Measurements from ENCODE around the gene E2F2. TPM values are rescaled to one million over a fixed set of nuclear protein-coding genes. Genes with fewer than 3 reads are reported as not detected.

E2F2 gene
- total and polyA plus RNA-seq, 2 of the 4 experiments (the other 2 are of a cell fraction) = 0.36 to 0.51 TPM

DNA sequence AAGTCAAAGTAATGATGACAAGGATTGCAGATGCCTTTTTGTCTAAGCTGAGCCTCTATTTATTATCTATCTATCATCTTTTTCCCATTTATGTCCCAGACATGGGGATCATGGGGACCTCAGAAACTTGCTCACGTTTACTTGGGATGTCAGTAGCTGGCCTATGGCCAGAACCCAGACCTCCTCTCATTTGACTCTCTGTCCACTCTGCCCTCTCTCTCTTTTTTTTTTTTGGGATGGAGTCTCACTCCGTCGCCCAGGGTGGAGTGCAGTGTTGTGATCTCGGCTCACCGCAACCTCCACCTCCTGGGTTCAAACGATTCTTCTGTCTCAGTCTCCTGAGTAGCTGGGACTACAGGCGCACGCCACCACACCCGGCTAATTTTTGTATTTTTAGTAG, 32.0 kb upstream of the E2F2 start (continued):
- TF ChIP-seq RAD21 (IDR thresholded peaks at IDR 0.05; ENCODE audit: low read length) (no peak), MAZ (IDR thresholded peaks at IDR 0.05; ENCODE audit: borderline replicate concordance, low read depth, low read length) (no peak), SMC3 (IDR thresholded peaks at IDR 0.05; ENCODE audit: low read depth, low read length) (no peak)

DNA sequence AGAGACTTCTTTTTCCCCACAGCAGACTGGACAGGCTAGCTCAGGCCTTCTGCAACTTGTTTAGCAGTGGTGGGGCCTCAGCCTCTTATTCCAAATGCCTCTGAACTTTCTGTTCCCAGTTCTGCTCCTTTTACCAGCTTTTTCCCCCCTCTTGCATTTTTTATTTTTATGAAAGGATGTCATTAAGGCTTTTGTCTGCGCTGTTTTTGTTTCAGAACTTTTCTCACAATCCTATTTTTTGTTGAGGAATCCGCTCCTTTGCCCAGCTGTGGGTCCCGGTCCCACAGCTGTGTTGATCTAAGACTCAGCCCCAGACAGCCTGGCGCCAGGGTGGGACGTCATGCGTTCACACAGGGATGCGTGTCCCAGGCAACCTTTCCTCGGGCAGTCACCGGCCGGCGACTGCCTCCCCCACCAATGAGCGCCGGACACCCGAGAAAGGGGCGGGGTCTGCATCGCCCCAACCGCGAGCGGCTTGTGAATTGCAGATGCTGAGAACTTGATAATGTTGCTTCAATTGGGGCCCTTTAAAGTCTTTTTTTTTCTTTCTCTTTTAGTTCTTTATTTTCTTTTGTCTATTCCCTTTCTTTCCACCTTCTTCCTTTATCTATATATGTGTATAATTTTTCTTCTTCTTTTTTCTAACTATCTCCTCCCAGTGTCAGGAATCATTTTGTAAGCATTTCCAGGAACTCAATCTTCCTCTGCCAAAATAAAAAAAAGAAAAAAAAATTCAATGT, 31.3 kb upstream of the E2F2 start:
- peak overlapping the region; percentile 84 for H3K18ac ChIP-seq (ENCODE audit: low read depth, low read length)
- in situ Hi-C loops (cut with MboI; ENCODE audit: low sequenced_read_pairs) = no loop called here
- peak overlapping the region; percentile 92 for H2BK5ac ChIP-seq (ENCODE audit: low read depth, low read length, poor library complexity, severe bottlenecking)
- H3K14ac ChIP-seq (replicated peaks; ENCODE audit: low read depth, low read length) = peak overlapping the region; percentile 97
- peaks cover 13% of the 10 kb centered on the region for H3K36me3 ChIP-seq (ENCODE audit: control insufficient read depth, insufficient read depth, low read length)
- H3K23ac ChIP-seq (ENCODE audit: low read depth, low read length) = peak overlapping the region; percentile 99
- H2BK20ac ChIP-seq (ENCODE audit: low read depth, low read length) = peak overlapping the region; percentile 97
- WGBS, 2 experiments (ENCODE audit: extremely low coverage in 2 of 2, insufficient read length in 1 of 2) = no CpG with 5 or more reads among the region's 19 CpGs
- H2BK120ac ChIP-seq (ENCODE audit: low read depth, low read length) = peak overlapping the region; percentile 98
- H3K4me3 ChIP-seq (ENCODE audit: insufficient read depth, low read depth, low read length) = no peak overlapping the region
- peak overlapping the region; percentile 99 for H4K91ac ChIP-seq (ENCODE audit: insufficient read depth, low read depth, low read length)
- intact Hi-C loops (cut with micrococcal nuclease) = loop anchor here (2.0 kb wide), 1 partner anchor 16 kb away; no protein-coding TSS in a partner anchor
- peaks cover 15% of the 10 kb centered on the region for H3K9me1 ChIP-seq (ENCODE audit: insufficient read depth, low read length)
- no TSS peak for BruUV-seq (replicated peaks)
- H4K20me1 ChIP-seq (ENCODE audit: insufficient read depth, low read length) = peaks cover 20% of the 10 kb centered on the region
- H3K79me1 ChIP-seq (ENCODE audit: low read depth in 1 of 2, low read length in 2 of 2) = peaks cover 16 to 39% of the 10 kb centered on the region in 2 experiments; a peak in 3 of 4 replicates
- peak overlapping the region; percentile 55 for H2AK9ac ChIP-seq (replicated peaks; ENCODE audit: low read depth, low read length, poor library complexity)
- peak overlapping the region; percentile 97 for H3K4ac ChIP-seq (ENCODE audit: low read depth, low read length)
- peak overlapping the region; percentile 60 for H4K5ac ChIP-seq (ENCODE audit: low read depth, low read length)
- H3K27me3 ChIP-seq (ENCODE audit: control insufficient read depth, insufficient read depth, low read length) = no peaks in the 10 kb centered on the region
- H3K56ac ChIP-seq (ENCODE audit: extremely low read depth, insufficient read depth, low read length) = peak overlapping the region; percentile 96
- peak overlapping the region; percentile 39; the same call in 1 of the 2 replicates for H2AK5ac ChIP-seq (ENCODE audit: low read depth, low read length)
- H3K9ac ChIP-seq (ENCODE audit: low read depth, low read length) = peak overlapping the region; percentile 88
- peak overlapping the region; percentile 24 for H2AFZ ChIP-seq (replicated peaks; ENCODE audit: low read length, poor library complexity)
- ATAC-seq (ENCODE audit: low read depth) (peak; percentile 76), DNase-seq (peak; percentile 99)
- dilution Hi-C loops (cut with HindIII; ENCODE audit: low sequenced_read_pairs, unreplicated experiment) = no loop called here
- H3K4me1 ChIP-seq (ENCODE audit: control insufficient read depth, insufficient read depth, low read length) = peaks cover 28% of the 10 kb centered on the region
- peak overlapping the region; percentile 91 for H3K27ac ChIP-seq (ENCODE audit: insufficient read depth, low read length)
- H4K8ac ChIP-seq (ENCODE audit: low read depth in 2 of 2, low read length in 2 of 2) = peak overlapping the region; percentile 70 to 95
- CTCF ChIA-PET = interaction anchor here (0.6 to 1.2 kb wide), 2 partner anchors 22 to 75 kb away, joined by 3 read pairs; no protein-coding TSS in a partner anchor
- POLR2A ChIA-PET (ENCODE audit: unreplicated experiment) = interaction anchor here (0.8 kb wide), 1 partner anchor 15 kb away, joined by 7 read pairs; no protein-coding TSS in a partner anchor
- H3K9me3 ChIP-seq (ENCODE audit: control insufficient read depth, insufficient read depth, low read length) = no peaks in the 10 kb centered on the region
- H2BK15ac ChIP-seq (ENCODE audit: low read depth, low read length) = peak overlapping the region; percentile 99
- peak overlapping the region; percentile 66 for H3K4me2 ChIP-seq (ENCODE audit: low read depth, low read length)
- TF ChIP-seq BHLHE40 (IDR thresholded peaks at IDR 0.05; ENCODE audit: low read depth, low read length) (peak; percentile 43; the same call in 1 of the 2 replicates), CEBPB (IDR thresholded peaks at IDR 0.05; ENCODE audit: low read depth, low read length) (0 out of 2 replicates have a peak, but pooled peaks have one; percentile 0), MAFK (IDR thresholded peaks at IDR 0.05; ENCODE audit: low read depth, low read length) (no peak), CHD1 (IDR thresholded peaks at IDR 0.05; ENCODE audit: low read depth, low read length) (peak; percentile 58; the same call in 1 of the 2 replicates), RAD21 (IDR thresholded peaks at IDR 0.05; ENCODE audit: low read length) (peak; percentile 25; the same call in 1 of the 2 replicates), MAZ (IDR thresholded peaks at IDR 0.05; ENCODE audit: borderline replicate concordance, low read depth, low read length) (peak; percentile 75; the same call in 1 of the 2 replicates), SMC3 (IDR thresholded peaks at IDR 0.05; ENCODE audit: low read depth, low read length) (no peak), FOS (IDR thresholded peaks at IDR 0.05; ENCODE audit: low read depth, low read length) (0 out of 2 replicates have a peak, but pooled peaks have one; percentile 39), POLR2A (IDR thresholded peaks at IDR 0.05; ENCODE audit: low read depth, low read length) (peak; percentile 81; the same call in 1 of the 2 replicates), RFX5 (IDR thresholded peaks at IDR 0.05; ENCODE audit: low read depth, low read length) (0 out of 2 replicates have a peak, but pooled peaks have one; percentile 15)
- TF ChIP-seq, protein P1, sequence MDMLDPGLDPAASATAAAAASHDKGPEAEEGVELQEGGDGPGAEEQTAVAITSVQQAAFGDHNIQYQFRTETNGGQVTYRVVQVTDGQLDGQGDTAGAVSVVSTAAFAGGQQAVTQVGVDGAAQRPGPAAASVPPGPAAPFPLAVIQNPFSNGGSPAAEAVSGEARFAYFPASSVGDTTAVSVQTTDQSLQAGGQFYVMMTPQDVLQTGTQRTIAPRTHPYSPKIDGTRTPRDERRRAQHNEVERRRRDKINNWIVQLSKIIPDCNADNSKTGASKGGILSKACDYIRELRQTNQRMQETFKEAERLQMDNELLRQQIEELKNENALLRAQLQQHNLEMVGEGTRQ (IDR thresholded peaks at IDR 0.05; ENCODE audit: low read depth, low read length) = 0 out of 2 replicates have a peak, but pooled peaks have one; percentile 7
- TF ChIP-seq, protein P2, sequence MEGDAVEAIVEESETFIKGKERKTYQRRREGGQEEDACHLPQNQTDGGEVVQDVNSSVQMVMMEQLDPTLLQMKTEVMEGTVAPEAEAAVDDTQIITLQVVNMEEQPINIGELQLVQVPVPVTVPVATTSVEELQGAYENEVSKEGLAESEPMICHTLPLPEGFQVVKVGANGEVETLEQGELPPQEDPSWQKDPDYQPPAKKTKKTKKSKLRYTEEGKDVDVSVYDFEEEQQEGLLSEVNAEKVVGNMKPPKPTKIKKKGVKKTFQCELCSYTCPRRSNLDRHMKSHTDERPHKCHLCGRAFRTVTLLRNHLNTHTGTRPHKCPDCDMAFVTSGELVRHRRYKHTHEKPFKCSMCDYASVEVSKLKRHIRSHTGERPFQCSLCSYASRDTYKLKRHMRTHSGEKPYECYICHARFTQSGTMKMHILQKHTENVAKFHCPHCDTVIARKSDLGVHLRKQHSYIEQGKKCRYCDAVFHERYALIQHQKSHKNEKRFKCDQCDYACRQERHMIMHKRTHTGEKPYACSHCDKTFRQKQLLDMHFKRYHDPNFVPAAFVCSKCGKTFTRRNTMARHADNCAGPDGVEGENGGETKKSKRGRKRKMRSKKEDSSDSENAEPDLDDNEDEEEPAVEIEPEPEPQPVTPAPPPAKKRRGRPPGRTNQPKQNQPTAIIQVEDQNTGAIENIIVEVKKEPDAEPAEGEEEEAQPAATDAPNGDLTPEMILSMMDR (conservative IDR thresholded peaks at IDR 0.05; ENCODE audit: low read depth, low read length) = no peak

All from IMR-90 (cell line).